Neural crest cell (in vitro differentiated cells): Measurements from ENCODE around the gene NPAS3. TPM values are rescaled to one million over a fixed set of nuclear protein-coding genes. Genes with fewer than 3 reads are reported as not detected.

Source experiments
- DNase-seq: peaks from one replicate; pipeline ENCODE4 v3.0.0; 2021; ENCODE audit warnings: low read depth, mixed read lengths, low spot score
- H3K27ac Mint-ChIP-seq: one replicate; pipeline ENCODE4 v1.8.0; 2021; ENCODE audit warnings: mild to moderate bottlenecking, mixed read lengths; ENCODE audit not compliant: unreplicated experiment
- H3K27me3 Mint-ChIP-seq: 2 replicates; pipeline ENCODE4 v1.8.0; 2021; ENCODE audit warnings: low read depth, mild to moderate bottlenecking, mixed read lengths
- H3K36me3 Mint-ChIP-seq: 2 replicates; pipeline ENCODE4 v1.8.0; 2021; ENCODE audit warnings: low read depth, mild to moderate bottlenecking, mixed read lengths
- H3K4me1 Mint-ChIP-seq: 2 replicates; pipeline ENCODE4 v1.8.0; 2021; ENCODE audit warnings: mixed read lengths
- H3K4me3 Mint-ChIP-seq: one replicate; pipeline ENCODE4 v1.8.0; 2021; ENCODE audit warnings: mild to moderate bottlenecking, mixed read lengths
- H3K9me3 Mint-ChIP-seq: 2 replicates; pipeline ENCODE4 v1.8.0; 2021; ENCODE audit warnings: mixed read lengths
- total RNA-seq: library from RNA; stranded (reverse); gene quantifications from 2 replicates; pipeline ENCODE4 v1.2.1, GENCODE V29; 2021
- TF ChIP-seq, protein P1 (sequence below): fragments of 200-600 bp; sonication (generic); conservative IDR thresholded peaks from 2 replicates; pipeline ENCODE4 v1.5.0; 2021; ENCODE audit warnings: antibody characterized with exemption, mild to moderate bottlenecking

The NPAS3 gene
- total RNA-seq, 1 donor from 2014 or later = 18.2 TPM

DNA sequence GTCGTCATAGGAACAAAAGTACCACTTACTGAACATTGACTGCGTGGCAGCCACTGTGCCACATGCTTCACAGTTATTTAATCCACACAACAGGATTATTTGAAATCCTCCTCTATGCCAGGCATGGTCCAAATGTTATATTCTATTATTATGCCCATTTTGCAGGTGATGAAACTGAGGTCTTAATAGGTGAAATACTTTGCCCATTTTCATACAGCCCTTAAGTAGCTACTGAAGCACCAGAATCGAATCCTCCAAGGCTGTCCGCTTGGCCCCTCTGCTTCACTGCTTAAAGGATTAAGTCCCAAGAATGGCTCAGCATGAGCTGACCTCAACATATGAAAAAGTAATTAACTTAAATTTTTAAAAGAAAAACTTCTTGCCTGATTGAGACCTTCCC is 799.4 kb downstream of the NPAS3 start:
- peaks cover 3% of the 10 kb centered on the region for H3K9me3 Mint-ChIP-seq
- H3K27ac Mint-ChIP-seq = no peak overlapping the region
- TF ChIP-seq, protein P1, sequence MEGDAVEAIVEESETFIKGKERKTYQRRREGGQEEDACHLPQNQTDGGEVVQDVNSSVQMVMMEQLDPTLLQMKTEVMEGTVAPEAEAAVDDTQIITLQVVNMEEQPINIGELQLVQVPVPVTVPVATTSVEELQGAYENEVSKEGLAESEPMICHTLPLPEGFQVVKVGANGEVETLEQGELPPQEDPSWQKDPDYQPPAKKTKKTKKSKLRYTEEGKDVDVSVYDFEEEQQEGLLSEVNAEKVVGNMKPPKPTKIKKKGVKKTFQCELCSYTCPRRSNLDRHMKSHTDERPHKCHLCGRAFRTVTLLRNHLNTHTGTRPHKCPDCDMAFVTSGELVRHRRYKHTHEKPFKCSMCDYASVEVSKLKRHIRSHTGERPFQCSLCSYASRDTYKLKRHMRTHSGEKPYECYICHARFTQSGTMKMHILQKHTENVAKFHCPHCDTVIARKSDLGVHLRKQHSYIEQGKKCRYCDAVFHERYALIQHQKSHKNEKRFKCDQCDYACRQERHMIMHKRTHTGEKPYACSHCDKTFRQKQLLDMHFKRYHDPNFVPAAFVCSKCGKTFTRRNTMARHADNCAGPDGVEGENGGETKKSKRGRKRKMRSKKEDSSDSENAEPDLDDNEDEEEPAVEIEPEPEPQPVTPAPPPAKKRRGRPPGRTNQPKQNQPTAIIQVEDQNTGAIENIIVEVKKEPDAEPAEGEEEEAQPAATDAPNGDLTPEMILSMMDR = no peak
- no peak for DNase-seq
- no peak overlapping the region for H3K4me3 Mint-ChIP-seq
- H3K36me3 Mint-ChIP-seq = peaks cover 15% of the 10 kb centered on the region
- no peaks in the 10 kb centered on the region for H3K27me3 Mint-ChIP-seq
- H3K4me1 Mint-ChIP-seq = peaks cover 12% of the 10 kb centered on the region

DNA sequence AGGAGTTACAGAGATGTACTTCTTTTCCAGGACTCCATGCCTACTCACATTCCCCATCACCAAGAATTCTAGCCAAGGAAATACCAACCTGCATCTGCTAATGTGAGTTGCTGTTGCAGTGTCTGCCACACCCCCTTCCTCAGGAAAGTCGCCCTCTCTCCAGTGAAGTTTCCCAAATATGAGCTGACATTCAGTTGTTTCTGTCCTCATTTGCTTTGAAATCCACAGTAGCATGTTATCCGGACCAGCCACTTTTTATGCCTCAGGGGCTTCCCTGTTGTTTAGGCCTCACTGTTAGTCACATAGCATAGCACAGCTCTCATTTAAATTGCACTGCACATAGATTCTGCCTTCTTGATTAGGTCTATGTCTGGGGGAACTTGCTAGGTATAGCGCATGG is 799.8 kb downstream of the NPAS3 start:
- TF ChIP-seq, protein P1 = no peak
- Mint-ChIP-seq H3K27me3 (no peaks in the 10 kb centered on the region), H3K9me3 (peaks cover 6% of the 10 kb centered on the region), H3K4me3 (no peak overlapping the region), H3K36me3 (peaks cover 15% of the 10 kb centered on the region), H3K27ac (peak overlapping the region; percentile 78), H3K4me1 (peaks cover 12% of the 10 kb centered on the region)
- no peak for DNase-seq

DNA sequence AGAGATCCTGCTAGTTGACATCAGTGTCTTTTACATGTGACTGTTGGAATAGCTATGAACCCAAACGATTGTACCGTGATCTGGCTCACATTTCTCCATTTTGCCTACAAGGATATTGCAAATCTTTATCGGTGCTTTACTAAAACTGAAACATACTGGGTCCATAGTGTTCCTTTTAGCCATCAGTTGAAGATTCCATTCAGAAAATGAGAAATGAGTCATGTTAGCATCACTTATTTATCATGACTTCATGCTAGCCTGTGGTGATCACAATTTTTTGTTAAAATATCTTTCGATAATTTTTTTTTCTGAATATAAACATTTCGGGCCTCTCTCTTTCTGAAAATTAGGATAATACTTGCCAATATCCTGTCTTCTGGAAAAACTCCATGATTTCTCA is 801.9 kb downstream of the NPAS3 start:
- H3K27me3 Mint-ChIP-seq = no peaks in the 10 kb centered on the region
- peaks cover 20% of the 10 kb centered on the region for H3K36me3 Mint-ChIP-seq
- no peak overlapping the region for H3K4me3 Mint-ChIP-seq
- TF ChIP-seq, protein P1 = no peak
- peaks cover 7% of the 10 kb centered on the region for H3K4me1 Mint-ChIP-seq
- no peak overlapping the region for H3K27ac Mint-ChIP-seq
- DNase-seq = no peak
- peaks cover 11% of the 10 kb centered on the region for H3K9me3 Mint-ChIP-seq

DNA sequence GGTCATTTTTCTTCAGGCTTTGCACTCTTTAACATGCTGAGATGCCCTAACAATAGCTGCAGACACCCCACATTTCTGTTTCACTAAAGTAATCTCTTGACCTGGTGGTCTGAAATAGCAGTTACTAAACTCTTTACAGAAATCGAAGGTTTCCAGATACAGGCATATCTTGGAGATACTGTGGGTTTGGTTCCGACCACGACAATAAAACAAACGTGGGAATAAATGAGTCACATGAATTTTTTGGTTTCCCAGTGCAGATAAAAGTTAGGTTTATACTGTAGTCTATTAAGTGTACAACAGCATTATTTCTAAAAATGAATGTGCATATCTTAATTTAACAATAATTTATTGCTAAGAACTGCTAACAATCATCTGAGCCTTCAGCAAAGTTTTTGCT is 803.5 kb downstream of the NPAS3 start:
- TF ChIP-seq, protein P1 = no peak
- H3K4me3 Mint-ChIP-seq = no peak overlapping the region
- H3K27me3 Mint-ChIP-seq = no peaks in the 10 kb centered on the region
- H3K4me1 Mint-ChIP-seq = peaks cover 7% of the 10 kb centered on the region
- H3K27ac Mint-ChIP-seq = no peak overlapping the region
- H3K36me3 Mint-ChIP-seq = peaks cover 18% of the 10 kb centered on the region
- H3K9me3 Mint-ChIP-seq = peaks cover 11% of the 10 kb centered on the region
- DNase-seq = no peak

DNA sequence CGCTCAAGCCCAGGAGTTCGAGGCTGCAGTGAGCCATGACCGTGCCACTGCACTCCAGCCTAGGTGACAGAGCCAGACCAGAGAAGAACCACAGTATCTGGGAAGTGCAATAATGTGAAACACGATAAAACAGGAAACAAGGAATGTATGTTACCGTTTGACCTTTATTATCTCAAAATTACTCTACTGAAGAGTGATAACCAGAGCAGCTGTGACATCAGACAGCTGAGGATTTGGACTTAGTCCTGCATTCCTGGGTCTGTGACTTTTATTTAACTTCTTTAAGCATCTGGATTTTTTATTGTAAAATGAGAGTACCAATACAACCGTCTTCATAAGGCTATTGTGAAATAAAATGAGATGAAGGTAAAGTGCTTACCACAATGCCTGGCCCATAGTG is 806.5 kb downstream of the NPAS3 start:
- H3K27ac Mint-ChIP-seq = no peak overlapping the region
- no peak overlapping the region for H3K4me3 Mint-ChIP-seq
- peaks cover 12% of the 10 kb centered on the region for H3K36me3 Mint-ChIP-seq
- DNase-seq = no peak
- H3K9me3 Mint-ChIP-seq = peaks cover 16% of the 10 kb centered on the region
- H3K4me1 Mint-ChIP-seq = no peaks in the 10 kb centered on the region
- H3K27me3 Mint-ChIP-seq = no peaks in the 10 kb centered on the region
- TF ChIP-seq, protein P1 = no peak

DNA sequence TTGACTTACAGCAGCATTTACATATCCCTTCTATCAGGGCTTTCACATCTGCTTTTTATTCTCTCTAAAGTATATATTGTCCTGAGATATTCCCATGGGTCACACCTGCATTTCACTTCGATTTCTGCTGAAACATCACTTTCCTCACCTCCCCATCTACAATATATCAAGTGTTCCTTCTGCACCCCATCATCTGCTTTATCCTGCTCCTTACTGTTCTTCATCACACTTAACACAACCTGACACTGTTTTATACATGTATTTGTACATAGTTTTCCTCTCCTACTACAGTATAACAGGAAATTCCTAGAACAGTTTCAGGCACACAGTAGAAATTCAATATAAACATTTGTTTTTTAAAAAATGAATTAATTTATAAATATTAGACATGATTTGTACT is 809.1 kb downstream of the NPAS3 start:
- Mint-ChIP-seq H3K4me3 (no peak overlapping the region), H3K36me3 (peaks cover 11% of the 10 kb centered on the region), H3K27ac (no peak overlapping the region), H3K27me3 (no peaks in the 10 kb centered on the region), H3K4me1 (no peaks in the 10 kb centered on the region), H3K9me3 (peaks cover 15% of the 10 kb centered on the region)
- TF ChIP-seq, protein P1 = no peak
- no peak for DNase-seq
